ENCODE data around the gene MACROD2.

The MACROD2 gene

DNA sequence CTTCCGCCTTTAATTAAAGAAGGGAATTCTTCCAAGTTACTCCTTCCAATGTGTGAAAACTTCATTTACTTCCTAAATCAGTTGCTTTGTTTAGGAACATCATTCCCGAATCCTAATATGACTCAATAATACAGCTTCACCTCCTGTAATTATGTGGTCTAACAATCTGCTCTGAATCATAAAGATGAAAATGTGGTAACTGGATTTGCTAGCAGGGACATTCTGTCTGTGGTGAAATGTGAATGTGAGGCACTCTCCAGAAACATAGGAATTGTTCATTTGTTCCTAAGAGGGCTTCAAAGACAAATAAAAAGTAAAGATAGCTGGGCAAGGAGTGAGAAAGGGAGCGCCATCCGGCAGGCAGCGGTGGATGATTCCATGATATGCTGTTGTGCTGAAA lies 1899.8 kb downstream of the MACROD2 start:
- H3K9me3 Mint-ChIP-seq = no peaks in the 10 kb centered on the region
- no peaks in the 10 kb centered on the region for H3K27me3 Mint-ChIP-seq (ENCODE audit: low read depth)
- no peak overlapping the region for H3K27ac Mint-ChIP-seq
- no peak overlapping the region for H3K4me3 Mint-ChIP-seq
- no peaks in the 10 kb centered on the region for H3K36me3 Mint-ChIP-seq (ENCODE audit: low read depth)
- H3K4me1 Mint-ChIP-seq (ENCODE audit: low read depth) = no peaks in the 10 kb centered on the region

DNA sequence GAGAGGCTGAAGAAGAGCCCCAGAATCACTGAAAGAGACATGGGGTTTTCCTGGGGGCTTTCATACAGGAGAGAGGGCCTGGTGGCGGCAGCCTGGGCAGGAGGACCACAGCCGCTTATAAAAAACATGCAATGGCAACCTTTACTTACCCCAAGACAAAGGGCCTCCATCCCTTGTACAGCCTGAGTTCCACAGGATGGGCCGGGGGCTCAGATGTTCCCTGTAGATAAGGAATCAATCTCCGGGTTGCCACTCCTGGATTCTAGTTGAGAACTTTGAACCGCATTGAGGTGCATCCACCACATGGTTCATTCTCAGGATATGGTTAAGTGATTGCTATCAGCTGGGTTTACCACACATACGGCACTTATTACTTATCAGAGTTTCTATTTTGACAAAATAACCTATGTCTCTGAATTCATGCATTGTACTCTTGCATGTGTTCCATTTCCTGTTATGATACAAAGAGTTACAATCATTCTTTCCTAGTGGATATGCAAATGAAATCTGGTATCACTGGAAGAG lies 1900.3 kb downstream of the MACROD2 start:
- H3K9me3 Mint-ChIP-seq = no peaks in the 10 kb centered on the region
- H3K4me3 Mint-ChIP-seq = no peak overlapping the region
- H3K27me3 Mint-ChIP-seq (ENCODE audit: low read depth) = no peaks in the 10 kb centered on the region
- H3K4me1 Mint-ChIP-seq (ENCODE audit: low read depth) = no peaks in the 10 kb centered on the region
- H3K36me3 Mint-ChIP-seq (ENCODE audit: low read depth) = no peaks in the 10 kb centered on the region
- no peak overlapping the region for H3K27ac Mint-ChIP-seq

DNA sequence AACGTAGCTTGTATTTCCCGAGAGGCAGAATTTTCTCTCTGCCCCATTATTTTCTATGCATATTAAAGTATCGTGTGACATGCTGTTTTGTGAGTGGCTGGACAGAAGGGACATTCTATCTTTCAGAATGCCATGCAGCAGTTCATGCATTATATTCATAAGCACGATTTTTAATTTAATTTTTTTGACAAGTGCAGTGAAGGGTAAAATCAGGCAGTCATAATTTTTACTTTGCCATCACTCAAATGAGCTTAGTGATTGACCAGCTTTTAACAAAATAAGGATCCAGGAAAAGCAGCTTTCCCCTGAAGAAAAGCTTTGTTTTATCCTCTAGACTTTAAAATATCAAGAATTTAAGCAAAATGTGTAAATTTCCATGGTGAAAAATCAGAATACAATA lies 1904.7 kb downstream of the MACROD2 start:
- no peak overlapping the region for H3K27ac Mint-ChIP-seq
- no peaks in the 10 kb centered on the region for H3K36me3 Mint-ChIP-seq (ENCODE audit: low read depth)
- H3K27me3 Mint-ChIP-seq (ENCODE audit: low read depth) = no peaks in the 10 kb centered on the region

DNA sequence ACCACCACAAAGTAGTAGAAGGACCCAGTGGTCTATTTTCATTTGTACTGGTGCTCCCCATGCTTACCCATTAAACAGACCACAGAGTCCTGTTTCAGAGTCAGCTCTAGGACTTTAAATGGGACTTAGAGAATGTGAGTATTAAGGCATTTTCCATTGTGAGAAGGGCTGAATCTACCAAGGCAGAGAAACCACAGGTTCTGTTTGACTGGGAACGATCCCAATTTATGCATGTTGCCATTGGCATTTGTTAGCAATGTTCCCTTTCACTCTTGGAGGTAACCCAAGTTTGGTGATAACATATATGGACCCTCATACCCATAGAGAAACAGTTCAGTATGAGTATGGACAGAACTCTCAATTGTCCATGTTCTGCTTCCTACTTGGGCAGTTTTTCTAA lies 1905.1 kb downstream of the MACROD2 start:
- Mint-ChIP-seq H3K4me3 (no peak overlapping the region), H3K4me1 (ENCODE audit: low read depth) (no peaks in the 10 kb centered on the region), H3K36me3 (ENCODE audit: low read depth) (no peaks in the 10 kb centered on the region), H3K27ac (no peak overlapping the region), H3K27me3 (ENCODE audit: low read depth) (no peaks in the 10 kb centered on the region), H3K9me3 (peaks cover 12% of the 10 kb centered on the region)

More for the DNA sequence above, 1904.7 kb downstream of the MACROD2 start:
- Mint-ChIP-seq H3K4me3 (no peak overlapping the region), H3K4me1 (ENCODE audit: low read depth) (no peaks in the 10 kb centered on the region), H3K9me3 (peaks cover 12% of the 10 kb centered on the region)

DNA sequence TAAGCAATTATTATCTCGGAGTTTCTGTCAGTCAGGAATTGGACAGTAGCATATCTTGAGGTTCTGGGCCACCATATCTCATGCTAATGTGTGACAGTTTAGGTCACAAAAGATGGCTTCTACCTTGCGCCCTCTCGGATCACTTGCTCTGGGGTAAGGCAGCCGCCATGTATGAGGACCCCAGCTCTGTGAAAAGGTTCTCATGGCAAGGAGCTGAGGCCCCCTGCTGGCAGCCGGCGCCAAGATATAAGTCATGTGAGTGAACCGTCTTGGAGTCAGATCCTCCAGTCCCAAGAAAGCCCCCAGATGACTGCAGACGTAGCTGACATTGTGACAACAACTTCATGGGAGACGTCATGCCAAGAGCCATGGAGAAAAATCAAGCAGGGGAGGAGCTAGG lies 1907.2 kb downstream of the MACROD2 start:
- Mint-ChIP-seq H3K4me1 (ENCODE audit: low read depth) (no peaks in the 10 kb centered on the region), H3K27me3 (ENCODE audit: low read depth) (no peaks in the 10 kb centered on the region), H3K4me3 (no peak overlapping the region), H3K36me3 (ENCODE audit: low read depth) (no peaks in the 10 kb centered on the region), H3K9me3 (peaks cover 12% of the 10 kb centered on the region), H3K27ac (no peak overlapping the region)

DNA sequence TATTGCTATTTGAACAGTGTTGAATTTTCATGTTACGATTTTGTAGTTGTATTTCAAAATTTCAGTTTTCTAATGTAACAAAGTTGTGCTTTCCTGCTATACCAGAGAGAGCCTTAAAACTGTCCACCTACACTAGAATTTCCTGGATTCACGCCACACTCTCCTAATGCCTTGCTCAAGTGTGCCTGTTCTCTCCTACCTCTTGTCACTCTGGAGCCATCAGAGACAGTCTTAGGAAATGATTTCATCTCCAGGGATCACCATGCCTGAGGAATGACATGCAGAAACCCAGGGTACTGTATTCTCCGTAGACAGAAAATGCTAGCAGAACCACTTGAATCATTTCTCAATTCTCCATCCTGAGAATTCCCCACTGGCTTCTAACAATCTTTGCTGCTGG lies 1910.3 kb downstream of the MACROD2 start:
- no peaks in the 10 kb centered on the region for H3K27me3 Mint-ChIP-seq (ENCODE audit: low read depth)
- peaks cover 12% of the 10 kb centered on the region for H3K9me3 Mint-ChIP-seq
- no peaks in the 10 kb centered on the region for H3K36me3 Mint-ChIP-seq (ENCODE audit: low read depth)
- H3K4me3 Mint-ChIP-seq = no peak overlapping the region
- H3K4me1 Mint-ChIP-seq (ENCODE audit: low read depth) = no peaks in the 10 kb centered on the region
- no peak overlapping the region for H3K27ac Mint-ChIP-seq

DNA sequence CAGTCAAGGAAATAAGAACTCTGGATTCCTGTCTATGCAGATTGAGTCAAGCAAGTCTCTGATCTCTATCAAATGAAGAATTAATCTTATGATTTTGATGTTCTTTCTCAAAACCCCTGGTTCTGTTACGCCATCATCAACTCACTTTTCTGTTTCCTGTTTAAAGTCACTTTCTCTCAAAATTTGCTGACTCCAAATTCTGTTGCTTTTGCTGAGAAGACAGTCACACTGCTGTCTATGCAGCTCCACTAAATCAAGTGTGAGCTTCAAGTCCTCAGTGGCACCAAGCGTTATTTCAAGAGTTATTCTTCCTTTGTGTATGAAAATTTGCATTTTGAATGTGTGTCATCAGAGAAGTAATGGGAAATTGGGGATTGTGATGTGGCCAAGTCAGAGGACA lies 1914.7 kb downstream of the MACROD2 start:
- H3K27ac Mint-ChIP-seq = no peak overlapping the region
- H3K27me3 Mint-ChIP-seq (ENCODE audit: low read depth) = no peaks in the 10 kb centered on the region
- no peak overlapping the region for H3K4me3 Mint-ChIP-seq
- H3K9me3 Mint-ChIP-seq = peaks cover 6% of the 10 kb centered on the region
- no peaks in the 10 kb centered on the region for H3K4me1 Mint-ChIP-seq (ENCODE audit: low read depth)
- H3K36me3 Mint-ChIP-seq (ENCODE audit: low read depth) = no peaks in the 10 kb centered on the region

DNA sequence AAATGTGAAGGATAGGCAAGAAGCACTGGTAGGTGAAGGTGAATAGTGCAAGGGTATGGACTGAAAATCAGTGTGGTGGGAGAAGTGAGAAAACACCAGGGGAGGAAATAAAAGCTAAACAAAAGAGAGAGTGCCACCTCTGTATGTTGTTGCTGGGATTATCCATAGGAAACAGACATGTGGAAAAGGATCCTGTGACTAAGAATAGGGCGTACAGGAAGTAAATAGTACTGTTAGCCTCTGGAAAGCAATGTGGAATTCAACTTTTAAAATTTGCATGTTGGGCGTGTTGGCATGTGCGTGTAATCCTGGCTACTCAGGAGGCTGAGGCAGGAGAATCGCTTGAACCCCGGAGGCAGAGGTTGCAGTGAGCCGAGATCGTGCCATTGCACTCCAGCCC lies 1916.3 kb downstream of the MACROD2 start:
- no peak overlapping the region for H3K4me3 Mint-ChIP-seq
- peaks cover 6% of the 10 kb centered on the region for H3K9me3 Mint-ChIP-seq
- H3K27me3 Mint-ChIP-seq (ENCODE audit: low read depth) = no peaks in the 10 kb centered on the region
- H3K4me1 Mint-ChIP-seq (ENCODE audit: low read depth) = no peaks in the 10 kb centered on the region
- no peak overlapping the region for H3K27ac Mint-ChIP-seq
- H3K36me3 Mint-ChIP-seq (ENCODE audit: low read depth) = no peaks in the 10 kb centered on the region

DNA sequence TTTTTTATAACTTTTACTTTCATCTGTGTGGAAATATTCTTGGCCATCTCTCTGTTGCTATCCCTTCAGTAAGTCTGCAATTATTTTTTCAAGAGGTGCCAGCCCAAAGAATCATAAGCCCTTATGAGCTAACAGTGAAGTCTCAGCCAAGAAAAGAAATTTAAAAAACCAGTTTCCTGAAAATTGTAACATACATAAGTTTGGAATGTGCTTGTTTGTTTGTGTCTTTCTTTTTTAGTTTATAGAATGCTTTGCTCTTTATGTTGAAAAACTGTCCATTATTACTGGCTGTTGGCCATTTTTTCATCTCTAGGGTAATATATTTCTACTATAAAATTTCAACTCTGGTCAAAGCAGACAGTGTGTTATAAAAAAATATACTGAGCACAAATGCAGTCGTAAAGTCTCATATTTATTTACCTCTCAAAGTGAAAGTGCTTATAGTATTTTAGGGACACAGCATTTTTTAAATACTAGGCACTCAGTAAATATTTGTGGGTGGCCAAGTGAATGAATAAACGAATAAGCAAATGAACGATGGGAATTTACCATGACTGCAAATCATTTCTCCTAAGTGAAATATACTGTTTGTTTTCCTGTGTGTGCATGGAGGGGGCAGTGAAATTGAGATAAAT lies 1918.2 kb downstream of the MACROD2 start:
- Mint-ChIP-seq H3K9me3 (peaks cover 6% of the 10 kb centered on the region), H3K27ac (no peak overlapping the region), H3K4me1 (ENCODE audit: low read depth) (no peaks in the 10 kb centered on the region), H3K4me3 (no peak overlapping the region), H3K27me3 (ENCODE audit: low read depth) (no peaks in the 10 kb centered on the region), H3K36me3 (ENCODE audit: low read depth) (no peaks in the 10 kb centered on the region)

DNA sequence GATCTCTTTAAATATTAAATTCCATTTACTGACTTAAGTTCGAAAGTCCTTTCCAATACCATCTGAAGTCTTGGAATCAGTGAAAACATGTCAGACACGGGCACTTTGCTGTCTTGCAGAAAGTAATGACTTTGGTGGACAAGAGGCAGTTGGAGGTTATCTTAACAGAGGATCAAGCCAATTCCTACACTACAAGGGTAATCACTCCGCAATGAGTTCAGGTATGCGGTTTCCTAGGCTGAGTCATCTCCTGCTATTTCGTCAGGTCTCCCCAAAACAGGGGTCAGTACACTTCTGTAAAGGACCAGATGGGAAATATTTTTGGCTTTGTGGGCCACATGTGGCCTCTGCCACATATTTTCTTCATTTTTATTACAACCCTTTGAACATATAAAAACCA lies 1921.3 kb downstream of the MACROD2 start:
- H3K9me3 Mint-ChIP-seq = peaks cover 8% of the 10 kb centered on the region
- no peaks in the 10 kb centered on the region for H3K4me1 Mint-ChIP-seq (ENCODE audit: low read depth)
- no peaks in the 10 kb centered on the region for H3K27me3 Mint-ChIP-seq (ENCODE audit: low read depth)
- no peaks in the 10 kb centered on the region for H3K36me3 Mint-ChIP-seq (ENCODE audit: low read depth)
- no peak overlapping the region for H3K27ac Mint-ChIP-seq
- H3K4me3 Mint-ChIP-seq = no peak overlapping the region

DNA sequence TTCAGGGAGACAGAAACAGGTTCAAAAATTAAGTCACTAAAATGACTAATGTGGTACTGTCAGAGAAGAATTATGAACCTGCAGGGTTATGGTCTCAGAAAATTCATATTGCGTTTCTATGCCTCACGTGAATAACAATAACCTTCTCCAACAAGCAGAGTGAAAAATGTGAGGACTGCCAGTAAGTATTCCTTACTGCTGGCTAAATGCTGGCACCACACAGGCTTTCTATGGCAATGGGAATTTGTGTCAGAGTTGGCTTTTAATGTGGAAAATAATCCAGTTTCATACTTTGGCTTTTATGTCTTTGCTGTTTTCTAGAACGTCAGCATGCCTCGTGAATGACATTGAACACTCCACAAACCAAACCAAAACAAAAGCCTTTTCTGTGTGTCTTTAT lies 1922.0 kb downstream of the MACROD2 start:
- no peak overlapping the region for H3K4me3 Mint-ChIP-seq
- H3K27ac Mint-ChIP-seq = no peak overlapping the region
- no peaks in the 10 kb centered on the region for H3K4me1 Mint-ChIP-seq (ENCODE audit: low read depth)
- no peaks in the 10 kb centered on the region for H3K27me3 Mint-ChIP-seq (ENCODE audit: low read depth)
- no peaks in the 10 kb centered on the region for H3K36me3 Mint-ChIP-seq (ENCODE audit: low read depth)
- H3K9me3 Mint-ChIP-seq = peaks cover 9% of the 10 kb centered on the region

DNA sequence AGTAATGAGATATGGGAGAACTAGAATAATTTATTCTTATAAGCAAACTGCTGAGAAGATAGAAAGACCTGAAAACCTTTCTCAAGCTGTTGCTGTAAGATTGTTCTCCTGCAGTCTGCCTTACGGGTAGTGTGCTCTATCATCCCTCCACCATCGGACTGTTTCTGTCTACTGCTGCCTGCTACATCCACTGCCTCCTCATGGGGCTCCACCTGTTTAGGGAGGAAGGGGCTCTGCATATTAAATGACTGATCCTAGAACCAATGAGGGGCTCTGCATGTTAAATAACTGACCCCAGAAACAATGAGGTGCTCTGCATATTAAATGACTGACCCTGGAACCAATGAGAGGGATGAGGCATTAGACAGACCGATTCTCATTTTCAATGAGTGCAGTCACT lies 1923.3 kb downstream of the MACROD2 start:
- no peaks in the 10 kb centered on the region for H3K27me3 Mint-ChIP-seq (ENCODE audit: low read depth)
- H3K27ac Mint-ChIP-seq = no peak overlapping the region
- H3K9me3 Mint-ChIP-seq = peaks cover 9% of the 10 kb centered on the region
- no peaks in the 10 kb centered on the region for H3K36me3 Mint-ChIP-seq (ENCODE audit: low read depth)
- H3K4me3 Mint-ChIP-seq = no peak overlapping the region
- no peaks in the 10 kb centered on the region for H3K4me1 Mint-ChIP-seq (ENCODE audit: low read depth)

DNA sequence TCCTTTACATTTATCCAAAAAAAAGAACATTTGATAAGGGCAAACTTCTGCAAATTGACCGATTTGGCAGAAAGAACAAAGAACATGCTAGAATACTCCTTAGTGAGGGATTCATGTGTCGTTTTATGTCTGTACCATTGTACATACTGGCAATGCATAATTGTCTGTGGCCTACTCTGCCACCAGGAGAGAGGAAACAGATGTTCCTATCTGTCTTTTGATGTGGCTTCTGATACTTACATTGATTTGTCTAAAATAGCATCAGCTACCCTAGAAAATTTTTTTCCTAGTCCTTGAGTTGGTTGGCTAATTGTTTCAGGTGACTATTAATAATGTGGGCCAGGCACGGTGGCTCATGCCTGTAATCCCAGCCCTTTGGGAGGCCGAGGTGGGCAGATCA lies 1923.8 kb downstream of the MACROD2 start:
- Mint-ChIP-seq H3K27me3 (ENCODE audit: low read depth) (no peaks in the 10 kb centered on the region), H3K27ac (no peak overlapping the region), H3K4me3 (no peak overlapping the region), H3K9me3 (peaks cover 9% of the 10 kb centered on the region), H3K4me1 (ENCODE audit: low read depth) (no peaks in the 10 kb centered on the region), H3K36me3 (ENCODE audit: low read depth) (no peaks in the 10 kb centered on the region)

DNA sequence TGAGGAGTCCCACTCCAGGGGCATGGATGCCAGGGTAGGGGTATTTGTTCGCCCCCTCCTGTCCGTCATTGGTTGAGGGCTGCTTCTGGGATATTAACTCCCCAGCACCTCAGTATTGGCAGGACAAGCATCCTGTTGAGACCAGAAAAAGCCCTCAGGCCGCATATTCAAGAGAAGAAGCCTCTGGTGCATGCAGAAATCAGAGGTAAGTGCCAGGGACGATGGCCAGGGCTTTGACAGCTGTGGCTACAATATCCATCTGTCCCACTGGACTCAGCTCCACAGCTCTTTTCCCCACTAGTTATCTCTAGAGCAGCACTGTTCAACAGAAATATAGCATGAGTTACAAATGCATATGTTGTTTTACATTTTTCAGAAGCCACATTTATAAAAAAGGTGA lies 1926.6 kb downstream of the MACROD2 start:
- Mint-ChIP-seq H3K9me3 (peaks cover 9% of the 10 kb centered on the region), H3K27me3 (ENCODE audit: low read depth) (no peaks in the 10 kb centered on the region), H3K4me1 (ENCODE audit: low read depth) (no peaks in the 10 kb centered on the region), H3K4me3 (no peak overlapping the region), H3K36me3 (ENCODE audit: low read depth) (no peaks in the 10 kb centered on the region), H3K27ac (no peak overlapping the region)

DNA sequence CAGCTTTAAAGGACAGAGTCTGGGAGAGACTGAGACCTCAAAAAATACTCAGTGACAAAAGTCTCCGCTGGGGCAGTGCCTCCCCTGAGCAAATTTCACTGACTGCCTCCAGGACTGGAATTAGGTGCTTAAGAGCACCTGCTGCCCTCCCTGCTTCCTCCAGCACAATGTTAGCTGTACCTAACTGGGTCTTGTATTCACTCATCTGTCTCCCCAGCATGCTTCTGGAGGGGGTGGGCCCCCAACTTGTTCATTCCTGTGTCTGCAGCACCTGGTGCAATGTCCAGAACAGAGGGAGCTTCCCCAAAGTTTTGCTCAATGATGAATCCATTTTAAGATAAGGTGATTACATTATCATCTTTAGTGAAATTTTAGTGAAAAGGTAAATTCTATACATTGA lies 1927.2 kb downstream of the MACROD2 start:
- no peaks in the 10 kb centered on the region for H3K4me1 Mint-ChIP-seq (ENCODE audit: low read depth)
- H3K4me3 Mint-ChIP-seq = no peak overlapping the region
- no peaks in the 10 kb centered on the region for H3K36me3 Mint-ChIP-seq (ENCODE audit: low read depth)
- H3K27ac Mint-ChIP-seq = no peak overlapping the region
- peaks cover 9% of the 10 kb centered on the region for H3K9me3 Mint-ChIP-seq
- H3K27me3 Mint-ChIP-seq (ENCODE audit: low read depth) = no peaks in the 10 kb centered on the region
